Measurements from ENCODE around the gene ZNF140. TPM values are rescaled to one million over a fixed set of nuclear protein-coding genes. Genes with fewer than 3 reads are reported as not detected.
A peak's percentile ranks its signal among the peaks of the same experiment; 100 is the strongest.

ZNF140 gene
- total and polyA plus RNA-seq, 2 of the 13 experiments (the other 11 are each of a cell fraction or from before 2014, with no cell fraction given): 8.7 to 13.5 TPM

GRCh38 chr12:133037207-133038005, 43.3 kb upstream of the ZNF140 start, which contains the start of gene ZNF84 (continued):
- TF ChIP-seq ZNF878 (CRISPR knock-in tag; IDR thresholded peaks at IDR 0.05): peak; percentile 71; the same call in 1 of the 2 replicates
- peak; percentile 87; the same call in 1 of the 2 replicates for TF ChIP-seq ZNF230 (CRISPR knock-in tag; IDR thresholded peaks at IDR 0.05)
- no peak for TF ChIP-seq ZNF24 (IDR thresholded peaks at IDR 0.05)
- 0 out of 2 replicates have a peak, but pooled peaks have one; percentile 48 for TF ChIP-seq CBFB (CRISPR knock-in tag; IDR thresholded peaks at IDR 0.05)
- no peak for TF ChIP-seq TEF (CRISPR knock-in tag; IDR thresholded peaks at IDR 0.05)
- TF ChIP-seq ZIK1 (CRISPR knock-in tag; IDR thresholded peaks at IDR 0.05; ENCODE audit: borderline replicate concordance, low read depth): peak; percentile 81
- peak; percentile 35; the same call in 1 of the 2 replicates for TF ChIP-seq HDAC1 (CRISPR knock-in tag; IDR thresholded peaks at IDR 0.05)
- TF ChIP-seq TBP (CRISPR knock-in tag; IDR thresholded peaks at IDR 0.05): no peak
- peak; percentile 65; the same call in 1 of the 2 replicates for TF ChIP-seq JUNB (CRISPR knock-in tag; IDR thresholded peaks at IDR 0.05; ENCODE audit: borderline replicate concordance)
- TF ChIP-seq ETV5 (CRISPR knock-in tag; IDR thresholded peaks at IDR 0.05; ENCODE audit: borderline replicate concordance): peak; percentile 37
- no peak; the same call in 1 of the 2 replicates for TF ChIP-seq ZFP36L1 (CRISPR knock-in tag; IDR thresholded peaks at IDR 0.05)
- TF ChIP-seq KDM6A (CRISPR knock-in tag; IDR thresholded peaks at IDR 0.05; ENCODE audit: low read depth): no peak; the same call in 1 of the 2 replicates
- TF ChIP-seq ZNF205 (CRISPR knock-in tag; IDR thresholded peaks at IDR 0.05): peak; percentile 76; the same call in 1 of the 2 replicates
- no peak for TF ChIP-seq REST (IDR thresholded peaks at IDR 0.05; ENCODE audit: borderline replicate concordance in 1 of 2, low read depth in 1 of 2, low read length in 2 of 2)
- TF ChIP-seq SNAPC4 (CRISPR knock-in tag; IDR thresholded peaks at IDR 0.05): no peak
- TF ChIP-seq ZNF136 (CRISPR knock-in tag; IDR thresholded peaks at IDR 0.05; ENCODE audit: low read depth): 0 out of 2 replicates have a peak, but pooled peaks have one; percentile 91
- no peak for TF ChIP-seq GPBP1L1 (CRISPR knock-in tag; IDR thresholded peaks at IDR 0.05)
- TF ChIP-seq ZNF724P (CRISPR knock-in tag; IDR thresholded peaks at IDR 0.05; ENCODE audit: borderline replicate concordance): peak; percentile 92; the same call in 1 of the 2 replicates

All from HepG2 (cell line).